ENCODE results near the gene IL17D.
"Not testable (repeated sequence)": the region's sequence is repeated elsewhere in the genome, so short reads cannot be mapped to it uniquely, and the experiment has no call there.

Gene IL17D

GRCh38 chr13:20718958-20719566 lies 15.6 kb downstream of the IL17D start:
- peaks cover 2% of the 10 kb centered on the region for H3K4me1 Mint-ChIP-seq
- CTCF ChIA-PET, result no interaction called here
- H3K9me3 Mint-ChIP-seq, result no peaks in the 10 kb centered on the region
- H3K27me3 Mint-ChIP-seq, result peaks cover 10% of the 10 kb centered on the region
- DNase-seq, result no peak
- H3K27ac Mint-ChIP-seq, result no peak overlapping the region
- H3K4me3 Mint-ChIP-seq, result no peak overlapping the region
- no peaks in the 10 kb centered on the region for H3K36me3 Mint-ChIP-seq

- Mint-ChIP-seq H3K4me3 (no peak overlapping the region), H3K4me1 (peaks cover 2% of the 10 kb centered on the region), H3K27ac (no peak overlapping the region), H3K27me3 (peaks cover 3% of the 10 kb centered on the region), H3K9me3 (no peaks in the 10 kb centered on the region), H3K36me3 (no peaks in the 10 kb centered on the region)
- CTCF ChIA-PET, result no interaction called here
- DNase-seq, result no peak
Measured at GRCh38 chr13:20719783-20720182, 16.3 kb downstream of the IL17D start.

- Mint-ChIP-seq H3K36me3 (no peaks in the 10 kb centered on the region), H3K27me3 (no peaks in the 10 kb centered on the region), H3K4me1 (peaks cover 2% of the 10 kb centered on the region), H3K9me3 (no peaks in the 10 kb centered on the region), H3K27ac (no peak overlapping the region), H3K4me3 (no peak overlapping the region)
- no peak for DNase-seq
- CTCF ChIA-PET, result interaction anchor here (0.6 kb wide), 1 partner anchor 496 kb away, joined by 3 read pairs; no protein-coding TSS in a partner anchor
Measured at GRCh38 chr13:20720499-20720898, 17.0 kb downstream of the IL17D start.

GRCh38 chr13:20721058-20721453 lies 17.6 kb downstream of the IL17D start:
- Mint-ChIP-seq H3K4me3 (no peak overlapping the region), H3K36me3 (no peaks in the 10 kb centered on the region), H3K9me3 (no peaks in the 10 kb centered on the region), H3K4me1 (peaks cover 2% of the 10 kb centered on the region), H3K27ac (no peak overlapping the region), H3K27me3 (no peaks in the 10 kb centered on the region)
- DNase-seq, result no peak
- CTCF ChIA-PET, result interaction anchor here (0.6 kb wide), 1 partner anchor 497 kb away, joined by 3 read pairs; no protein-coding TSS in a partner anchor

- Mint-ChIP-seq H3K9me3 (no peaks in the 10 kb centered on the region), H3K4me1 (peaks cover 2% of the 10 kb centered on the region), H3K36me3 (no peaks in the 10 kb centered on the region), H3K27me3 (no peaks in the 10 kb centered on the region), H3K27ac (no peak overlapping the region), H3K4me3 (peak overlapping the region; percentile 33)
- CTCF ChIA-PET, result interaction anchor here (0.7 to 2.9 kb wide), 3 partner anchors 8 to 203 kb away, joined by 3 to 13 read pairs (median 3); no protein-coding TSS in a partner anchor
- peak; percentile 34 for DNase-seq
Measured at GRCh38 chr13:20721454-20722357, 18.2 kb downstream of the IL17D start.

GRCh38 chr13:20727856-20728255 lies 24.4 kb downstream of the IL17D start:
- Mint-ChIP-seq H3K27ac (no peak overlapping the region), H3K4me1 (no peaks in the 10 kb centered on the region), H3K27me3 (no peaks in the 10 kb centered on the region), H3K9me3 (no peaks in the 10 kb centered on the region), H3K4me3 (no peak overlapping the region), H3K36me3 (no peaks in the 10 kb centered on the region)
- DNase-seq, result no peak
- CTCF ChIA-PET, result no interaction called here

GRCh38 chr13:20728579-20729311 lies 25.2 kb downstream of the IL17D start:
- Mint-ChIP-seq H3K4me1 (no peaks in the 10 kb centered on the region), H3K9me3 (no peaks in the 10 kb centered on the region), H3K4me3 (no peak overlapping the region), H3K36me3 (no peaks in the 10 kb centered on the region), H3K27ac (no peak overlapping the region), H3K27me3 (no peaks in the 10 kb centered on the region)
- CTCF ChIA-PET, result no interaction called here
- no peak for DNase-seq

- Mint-ChIP-seq H3K27me3 (no peaks in the 10 kb centered on the region), H3K4me3 (no peak overlapping the region)
- CTCF ChIA-PET, result no interaction called here
Measured at GRCh38 chr13:20729633-20730585, 26.4 kb downstream of the IL17D start.

GRCh38 chr13:20738616-20739015 lies 35.1 kb downstream of the IL17D start:
- Mint-ChIP-seq H3K27me3 (no peaks in the 10 kb centered on the region), H3K4me1 (no peaks in the 10 kb centered on the region), H3K4me3 (no peak overlapping the region), H3K27ac (no peak overlapping the region), H3K36me3 (peaks cover 6% of the 10 kb centered on the region), H3K9me3 (peaks cover 6% of the 10 kb centered on the region)
- CTCF ChIA-PET, result no interaction called here
- no peak for DNase-seq

More at GRCh38 chr13:20729633-20730585, 26.4 kb downstream of the IL17D start:
- Mint-ChIP-seq H3K36me3 (no peaks in the 10 kb centered on the region), H3K4me1 (no peaks in the 10 kb centered on the region), H3K27ac (no peak overlapping the region), H3K9me3 (no peaks in the 10 kb centered on the region)
- DNase-seq, result no peak

GRCh38 chr13:20740021-20740420 lies 36.5 kb downstream of the IL17D start:
- Mint-ChIP-seq H3K27me3 (no peaks in the 10 kb centered on the region), H3K36me3 (peaks cover 6% of the 10 kb centered on the region), H3K27ac (no peak overlapping the region), H3K4me3 (no peak overlapping the region), H3K4me1 (no peaks in the 10 kb centered on the region), H3K9me3 (peaks cover 14% of the 10 kb centered on the region)
- DNase-seq, result no peak
- CTCF ChIA-PET, result no interaction called here

GRCh38 chr13:20743830-20744404 lies 40.4 kb downstream of the IL17D start:
- H3K9me3 Mint-ChIP-seq, result peaks cover 28% of the 10 kb centered on the region
- DNase-seq, H3K4me1 Mint-ChIP-seq, H3K27ac Mint-ChIP-seq, H3K27me3 Mint-ChIP-seq, H3K4me3 Mint-ChIP-seq, H3K36me3 Mint-ChIP-seq: not testable (repeated sequence)
- CTCF ChIA-PET, result interaction anchor here (1.4 kb wide), 1 partner anchor 32 kb away, joined by 3 read pairs; no protein-coding TSS in a partner anchor

GRCh38 chr13:20749377-20749776 lies 45.9 kb downstream of the IL17D start:
- no peak overlapping the region for H3K4me3 Mint-ChIP-seq
- H3K27me3 Mint-ChIP-seq, result no peaks in the 10 kb centered on the region
- no peak for DNase-seq
- H3K4me1 Mint-ChIP-seq, result no peaks in the 10 kb centered on the region
- CTCF ChIA-PET, result no interaction called here
- H3K9me3 Mint-ChIP-seq, result peaks cover 54% of the 10 kb centered on the region
- H3K27ac Mint-ChIP-seq, result no peak overlapping the region
- H3K36me3 Mint-ChIP-seq, result peaks cover 18% of the 10 kb centered on the region

- Mint-ChIP-seq H3K4me1 (no peaks in the 10 kb centered on the region), H3K4me3 (no peak overlapping the region), H3K36me3 (peaks cover 40% of the 10 kb centered on the region), H3K9me3 (peaks cover 45% of the 10 kb centered on the region), H3K27ac (no peak overlapping the region), H3K27me3 (no peaks in the 10 kb centered on the region)
- CTCF ChIA-PET, result interaction anchor here (0.6 kb wide), 1 partner anchor 17 kb away, joined by 4 read pairs; no protein-coding TSS in a partner anchor
- no peak for DNase-seq
Measured at GRCh38 chr13:20754009-20754408, 50.5 kb downstream of the IL17D start.
